Calu3 (cell line): ENCODE measurements around the gene TFDP2. TPM values are rescaled to one million over a fixed set of nuclear protein-coding genes. Genes with fewer than 3 reads are reported as not detected.

Experiments
- BruUV-seq: library from RNA; stranded (reverse); fragments of 400-500 nt; replicated peaks from 2 replicates; lab custom pipeline; 2021; lab: Mats Ljungman, UMichigan
- CTCF ChIA-PET: fragments of 300-600 bp; sonication (Branson Sonifier 250); formaldehyde crosslinking; loops from one replicate; lab custom pipeline; 2022; ENCODE audit warnings: antibody characterized with exemption; lab: Charles Lee
- DNase-seq: peaks from one replicate; pipeline ENCODE4 v3.0.0; 2022
- H3K27ac Mint-ChIP-seq: one replicate; pipeline ENCODE4 v1.8.0; 2022; ENCODE audit warnings: mixed read lengths; ENCODE audit not compliant: unreplicated experiment
- H3K27me3 Mint-ChIP-seq: one replicate; pipeline ENCODE4 v1.8.0; 2022; ENCODE audit warnings: mixed read lengths; ENCODE audit not compliant: unreplicated experiment
- H3K36me3 Mint-ChIP-seq: one replicate; pipeline ENCODE4 v1.8.0; 2022; ENCODE audit warnings: mild to moderate bottlenecking, moderate library complexity, mixed read lengths; ENCODE audit not compliant: insufficient read depth, unreplicated experiment
- H3K4me1 Mint-ChIP-seq: one replicate; pipeline ENCODE4 v1.8.0; 2022; ENCODE audit warnings: mild to moderate bottlenecking, low read depth, mixed read lengths; ENCODE audit not compliant: unreplicated experiment
- H3K4me3 Mint-ChIP-seq: one replicate; pipeline ENCODE4 v1.8.0; 2022; ENCODE audit warnings: mild to moderate bottlenecking, low read depth, moderate library complexity, mixed read lengths; ENCODE audit not compliant: unreplicated experiment
- H3K9me3 Mint-ChIP-seq: one replicate; pipeline ENCODE4 v1.8.0; 2022; ENCODE audit warnings: low read depth, mixed read lengths; ENCODE audit not compliant: unreplicated experiment
- CTCF ChIP-seq: fragments of 200-600 bp; IDR thresholded peaks from one replicate; pipeline ENCODE4 v1.8.0; 2022; ENCODE audit warnings: antibody characterized with exemption; ENCODE audit not compliant: unreplicated experiment
- intact Hi-C: fragments of 100-400 bp; cut with micrococcal nuclease; formaldehyde crosslinking; loops from one replicate; pipeline ENCODE4 v1.10.0; 2022; ENCODE audit not compliant: unreplicated experiment
- total RNA-seq: library from RNA; stranded (reverse); gene quantifications from 2 replicates; pipeline ENCODE4 v1.2.3, GENCODE V29; 2022

The TFDP2 gene
- total RNA-seq, 1 experiment from 2014 or later, result 54.8 TPM

GRCh38 chr3:142057331-142057725 is 92.0 kb downstream of the TFDP2 start:
- Mint-ChIP-seq H3K27me3 (no peaks in the 10 kb centered on the region), H3K36me3 (no peaks in the 10 kb centered on the region), H3K4me1 (no peaks in the 10 kb centered on the region), H3K4me3 (no peak overlapping the region), H3K27ac (no peak overlapping the region), H3K9me3 (peaks cover 3% of the 10 kb centered on the region)
- intact Hi-C loops, result no loop called here
- TF ChIP-seq CTCF, result no peak
- no peak for DNase-seq
- no TSS peak for BruUV-seq
- CTCF ChIA-PET, result interaction anchor here (1.3 kb wide), 1 partner anchor 29 kb away, joined by 5 read pairs; no protein-coding TSS in a partner anchor

GRCh38 chr3:142056656-142057330 is 92.6 kb downstream of the TFDP2 start:
- intact Hi-C loops, result no loop called here
- H3K36me3 Mint-ChIP-seq, result no peaks in the 10 kb centered on the region
- no peak for TF ChIP-seq CTCF
- no peak overlapping the region for H3K4me3 Mint-ChIP-seq
- no peaks in the 10 kb centered on the region for H3K4me1 Mint-ChIP-seq
- CTCF ChIA-PET, result interaction anchor here (0.6 to 1.3 kb wide), 2 partner anchors 29 to 989 kb away, joined by 5 to 7 read pairs; no protein-coding TSS in a partner anchor
- no peak overlapping the region for H3K27ac Mint-ChIP-seq
- BruUV-seq, result no TSS peak
- DNase-seq, result no peak
- H3K27me3 Mint-ChIP-seq, result no peaks in the 10 kb centered on the region
- H3K9me3 Mint-ChIP-seq, result peaks cover 3% of the 10 kb centered on the region

- BruUV-seq, result no TSS peak
- no peak overlapping the region for H3K27ac Mint-ChIP-seq
- TF ChIP-seq CTCF, result no peak
Measured at GRCh38 chr3:142053835-142054234, 95.5 kb downstream of the TFDP2 start.

GRCh38 chr3:142053244-142053643 is 96.1 kb downstream of the TFDP2 start:
- no peaks in the 10 kb centered on the region for H3K36me3 Mint-ChIP-seq
- H3K27ac Mint-ChIP-seq, result no peak overlapping the region
- no peak for TF ChIP-seq CTCF
- BruUV-seq, result no TSS peak
- no peaks in the 10 kb centered on the region for H3K27me3 Mint-ChIP-seq
- CTCF ChIA-PET, result no interaction called here
- peaks cover 3% of the 10 kb centered on the region for H3K9me3 Mint-ChIP-seq
- no peak overlapping the region for H3K4me3 Mint-ChIP-seq
- H3K4me1 Mint-ChIP-seq, result no peaks in the 10 kb centered on the region
- DNase-seq, result no peak
- intact Hi-C loops, result no loop called here

More at GRCh38 chr3:142053835-142054234, 95.5 kb downstream of the TFDP2 start:
- Mint-ChIP-seq H3K4me3 (no peak overlapping the region), H3K27me3 (no peaks in the 10 kb centered on the region), H3K9me3 (peaks cover 3% of the 10 kb centered on the region), H3K4me1 (no peaks in the 10 kb centered on the region), H3K36me3 (no peaks in the 10 kb centered on the region)
- CTCF ChIA-PET, result no interaction called here
- intact Hi-C loops, result no loop called here
- DNase-seq, result no peak
